HepG2 (cell line): ENCODE data around the gene CTRL. TPM values are rescaled to one million over a fixed set of nuclear protein-coding genes. Genes with fewer than 3 reads are reported as not detected.

Experiments
- ATM ChIP-seq: fragments of 450-650 bp; IDR thresholded peaks from 2 replicates; pipeline ENCODE4 v1.7.1; 2017; ENCODE audit warnings: mild to moderate bottlenecking, borderline replicate concordance
- GATAD1 ChIP-seq: IDR thresholded peaks from 2 replicates; pipeline ENCODE4 v1.6.1; 2016; ENCODE audit warnings: missing genetic modification reagents, missing compliant biosample characterization
- IRF2 ChIP-seq: IDR thresholded peaks from 2 replicates; pipeline ENCODE4 v1.6.1; 2018; ENCODE audit warnings: missing genetic modification reagents, missing compliant biosample characterization
- ZNF10 ChIP-seq: sonication (generic); formaldehyde crosslinking; IDR thresholded peaks from 2 replicates; pipeline ENCODE4 v1.4.0; 2020; ENCODE audit warnings: mild to moderate bottlenecking, low read depth, missing genetic modification reagents, borderline replicate concordance
- ZNF326 ChIP-seq: sonication (generic); formaldehyde crosslinking; IDR thresholded peaks from 2 replicates; pipeline ENCODE4 v1.4.0; 2020; ENCODE audit warnings: missing genetic modification reagents, borderline replicate concordance
- ZNF407 ChIP-seq: sonication (generic); formaldehyde crosslinking; IDR thresholded peaks from one replicate; pipeline ENCODE4 v1.5.1; 2020; ENCODE audit warnings: mild to moderate bottlenecking, missing genetic modification reagents; ENCODE audit errors: not compliant biosample characterization
- ZNF768 ChIP-seq: sonication (generic); formaldehyde crosslinking; IDR thresholded peaks from 2 replicates; pipeline ENCODE4 v1.4.0; 2020; ENCODE audit warnings: missing genetic modification reagents
- polyA plus RNA-seq, 8 experiments: library from polyadenylated mRNA; depleted of rRNA in 3 of 8; stranded (reverse) in 7 of 8; unstranded in 1 of 8; fragments of >200 nt; fragmentation: Illumina TruSeq in 4 of 8; extraction: Trizol in 4 of 8; gene quantifications; 2 replicates each; pipeline versions ENCODE4 v1.2.1 to v1.2.3, GENCODE V29; 2011 to 2016; ENCODE audit warnings: low read depth in 4 of 8, missing spikeins in 1 of 8, mixed read lengths in 1 of 8; ENCODE audit not compliant: insufficient read depth in 1 of 8
- total RNA-seq, 5 experiments: library from RNA; depleted of rRNA; stranded (reverse); fragments of >200 nt; fragmentation: Illumina TruSeq; extraction: Trizol; gene quantifications; 2 replicates each; pipeline ENCODE4 v1.2.3, GENCODE V29; 2016; ENCODE audit warnings: low read depth in 1 of 5
- TF ChIP-seq, protein P1 (sequence below): sonication (generic); formaldehyde crosslinking; IDR thresholded peaks from 2 replicates; pipeline ENCODE4 v1.5.0; 2020; ENCODE audit warnings: missing genetic modification reagents
- TF ChIP-seq, protein P2 (sequence below), 2 experiments: sonication (generic) in 1 of 2; formaldehyde crosslinking in 1 of 2; IDR thresholded peaks; 2 replicates each; pipeline versions ENCODE4 v1.4.0 to v1.6.1; 2016 to 2020; ENCODE audit warnings: borderline replicate concordance in 1 of 2, low read depth in 1 of 2, mild to moderate bottlenecking in 1 of 2, missing genetic modification reagents in 1 of 2
- TF ChIP-seq, protein P3 (sequence below): sonication (generic); formaldehyde crosslinking; IDR thresholded peaks from 2 replicates; pipeline ENCODE4 v1.5.0; 2020; ENCODE audit warnings: missing genetic modification reagents

The CTRL gene
- total and polyA plus RNA-seq, 2 of the 13 experiments (the other 11 are each of a cell fraction or from before 2014, with no cell fraction given): 1.9 to 2.7 TPM

DNA sequence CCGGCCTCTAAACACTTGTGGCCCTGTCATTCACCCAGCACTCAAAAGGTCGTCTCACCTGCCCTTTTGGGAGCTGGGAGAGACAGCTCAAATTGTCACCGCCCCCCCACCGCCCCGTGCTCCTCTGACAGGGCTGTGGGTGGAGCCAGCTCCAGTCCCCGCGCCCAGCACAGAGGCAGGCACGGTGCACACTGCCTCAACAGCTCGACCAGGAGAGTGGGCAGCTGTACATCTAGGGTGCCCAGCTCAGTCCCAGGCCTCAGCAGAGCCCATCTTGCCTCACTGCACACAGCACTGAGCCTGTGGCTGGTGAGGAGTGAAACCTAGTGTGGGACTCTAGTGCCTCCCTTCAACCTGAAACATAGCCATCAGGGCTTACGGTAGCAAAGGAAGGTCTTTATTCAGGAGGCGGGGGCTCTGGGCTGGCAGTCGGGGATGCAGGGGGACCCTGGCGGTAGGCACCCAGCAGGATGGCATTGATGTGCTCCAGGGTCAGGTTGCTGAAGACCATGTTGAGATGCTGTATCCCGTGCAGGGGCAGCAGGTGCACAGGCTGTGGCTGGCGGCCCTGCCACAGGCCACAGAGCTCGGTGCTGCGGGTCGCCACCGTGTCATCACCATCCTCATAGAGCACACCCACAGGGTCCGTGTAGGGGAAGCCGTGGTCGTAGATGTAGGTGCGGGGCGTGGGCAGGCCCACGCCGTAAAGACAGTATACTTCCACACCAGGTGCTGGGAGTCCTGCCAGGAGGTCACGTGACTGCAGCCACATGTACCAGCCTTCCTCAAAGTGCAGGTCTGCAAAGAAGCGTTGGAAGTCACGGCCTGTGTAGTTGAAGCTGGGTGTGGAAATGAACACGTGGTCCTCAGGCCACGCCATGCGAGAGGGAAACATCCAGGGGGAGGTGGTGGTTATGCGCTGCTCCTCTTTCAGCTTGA, 8.1 kb upstream of the CTRL start (continued):
- TF ChIP-seq ZNF407: peak; percentile 52
- TF ChIP-seq ZNF326: peak; percentile 72; the same call in 1 of the 2 replicates
- TF ChIP-seq ZNF10 (CRISPR knock-in tag): no peak
- TF ChIP-seq GATAD1: no peak
- TF ChIP-seq IRF2 (CRISPR knock-in tag): 0 out of 2 replicates have a peak, but pooled peaks have one; percentile 16
- TF ChIP-seq, protein P1, sequence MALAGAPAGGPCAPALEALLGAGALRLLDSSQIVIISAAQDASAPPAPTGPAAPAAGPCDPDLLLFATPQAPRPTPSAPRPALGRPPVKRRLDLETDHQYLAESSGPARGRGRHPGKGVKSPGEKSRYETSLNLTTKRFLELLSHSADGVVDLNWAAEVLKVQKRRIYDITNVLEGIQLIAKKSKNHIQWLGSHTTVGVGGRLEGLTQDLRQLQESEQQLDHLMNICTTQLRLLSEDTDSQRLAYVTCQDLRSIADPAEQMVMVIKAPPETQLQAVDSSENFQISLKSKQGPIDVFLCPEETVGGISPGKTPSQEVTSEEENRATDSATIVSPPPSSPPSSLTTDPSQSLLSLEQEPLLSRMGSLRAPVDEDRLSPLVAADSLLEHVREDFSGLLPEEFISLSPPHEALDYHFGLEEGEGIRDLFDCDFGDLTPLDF (CRISPR knock-in tag): no peak
- TF ChIP-seq, protein P2, sequence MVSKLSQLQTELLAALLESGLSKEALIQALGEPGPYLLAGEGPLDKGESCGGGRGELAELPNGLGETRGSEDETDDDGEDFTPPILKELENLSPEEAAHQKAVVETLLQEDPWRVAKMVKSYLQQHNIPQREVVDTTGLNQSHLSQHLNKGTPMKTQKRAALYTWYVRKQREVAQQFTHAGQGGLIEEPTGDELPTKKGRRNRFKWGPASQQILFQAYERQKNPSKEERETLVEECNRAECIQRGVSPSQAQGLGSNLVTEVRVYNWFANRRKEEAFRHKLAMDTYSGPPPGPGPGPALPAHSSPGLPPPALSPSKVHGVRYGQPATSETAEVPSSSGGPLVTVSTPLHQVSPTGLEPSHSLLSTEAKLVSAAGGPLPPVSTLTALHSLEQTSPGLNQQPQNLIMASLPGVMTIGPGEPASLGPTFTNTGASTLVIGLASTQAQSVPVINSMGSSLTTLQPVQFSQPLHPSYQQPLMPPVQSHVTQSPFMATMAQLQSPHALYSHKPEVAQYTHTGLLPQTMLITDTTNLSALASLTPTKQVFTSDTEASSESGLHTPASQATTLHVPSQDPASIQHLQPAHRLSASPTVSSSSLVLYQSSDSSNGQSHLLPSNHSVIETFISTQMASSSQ (IDR thresholded peaks at IDR 0.05; ENCODE audit: low read depth): no peak
- TF ChIP-seq, protein P2 (CRISPR knock-in tag; IDR thresholded peaks at IDR 0.05; ENCODE audit: borderline replicate concordance): no peak; the same call in 1 of the 2 replicates
- peak; percentile 56 for TF ChIP-seq ZNF768 (CRISPR knock-in tag)
- no peak for TF ChIP-seq ATM
- TF ChIP-seq, protein P3, sequence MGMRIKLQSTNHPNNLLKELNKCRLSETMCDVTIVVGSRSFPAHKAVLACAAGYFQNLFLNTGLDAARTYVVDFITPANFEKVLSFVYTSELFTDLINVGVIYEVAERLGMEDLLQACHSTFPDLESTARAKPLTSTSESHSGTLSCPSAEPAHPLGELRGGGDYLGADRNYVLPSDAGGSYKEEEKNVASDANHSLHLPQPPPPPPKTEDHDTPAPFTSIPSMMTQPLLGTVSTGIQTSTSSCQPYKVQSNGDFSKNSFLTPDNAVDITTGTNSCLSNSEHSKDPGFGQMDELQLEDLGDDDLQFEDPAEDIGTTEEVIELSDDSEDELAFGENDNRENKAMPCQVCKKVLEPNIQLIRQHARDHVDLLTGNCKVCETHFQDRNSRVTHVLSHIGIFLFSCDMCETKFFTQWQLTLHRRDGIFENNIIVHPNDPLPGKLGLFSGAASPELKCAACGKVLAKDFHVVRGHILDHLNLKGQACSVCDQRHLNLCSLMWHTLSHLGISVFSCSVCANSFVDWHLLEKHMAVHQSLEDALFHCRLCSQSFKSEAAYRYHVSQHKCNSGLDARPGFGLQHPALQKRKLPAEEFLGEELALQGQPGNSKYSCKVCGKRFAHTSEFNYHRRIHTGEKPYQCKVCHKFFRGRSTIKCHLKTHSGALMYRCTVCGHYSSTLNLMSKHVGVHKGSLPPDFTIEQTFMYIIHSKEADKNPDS (CRISPR knock-in tag): 0 out of 2 replicates have a peak, but pooled peaks have one; percentile 43
